ENCODE results near the gene MFRP.
A peak's percentile ranks its signal among the peaks of the same experiment; 100 is the strongest.
"Not testable (repeated sequence)": the region's sequence is repeated elsewhere in the genome, so short reads cannot be mapped to it uniquely, and the experiment has no call there.

MFRP gene

GRCh38 chr11:119346605-119347004, at the start of gene MFRP:
MFRP (minus strand) TSS chr11:119346705; CDS start chr11:119346513, 192 bp downstream.
- Mint-ChIP-seq H3K4me1 (ENCODE audit: low read depth) (peaks cover 2% of the 10 kb centered on the region), H3K4me3 (no peak within 1 kb of the TSS), H3K27me3 (peaks cover 40% of the 10 kb centered on the region), H3K36me3 (ENCODE audit: low read depth) (no peaks in the 10 kb centered on the region), H3K27ac (no peak within 1 kb of the TSS), H3K9me3 (no peaks in the 10 kb centered on the region)
- DNase-seq = no peak

GRCh38 chr11:119391275-119391674, 44.8 kb upstream of the MFRP start:
- Mint-ChIP-seq H3K27me3 (peaks cover 19% of the 10 kb centered on the region), H3K27ac (no peak overlapping the region), H3K36me3 (ENCODE audit: low read depth) (no peaks in the 10 kb centered on the region), H3K4me3 (no peak overlapping the region), H3K9me3 (no peaks in the 10 kb centered on the region), H3K4me1 (ENCODE audit: low read depth) (no peaks in the 10 kb centered on the region)
- DNase-seq = no peak

GRCh38 chr11:119389611-119390254, 43.2 kb upstream of the MFRP start:
- Mint-ChIP-seq H3K4me3 (no peak overlapping the region), H3K27ac (no peak overlapping the region), H3K36me3 (ENCODE audit: low read depth) (no peaks in the 10 kb centered on the region), H3K27me3 (peaks cover 14% of the 10 kb centered on the region), H3K9me3 (no peaks in the 10 kb centered on the region), H3K4me1 (ENCODE audit: low read depth) (no peaks in the 10 kb centered on the region)
- no peak for DNase-seq

- Mint-ChIP-seq H3K4me3 (no peak overlapping the region), H3K9me3 (no peaks in the 10 kb centered on the region), H3K27me3 (peaks cover 5% of the 10 kb centered on the region), H3K27ac (no peak overlapping the region), H3K4me1 (ENCODE audit: low read depth) (no peaks in the 10 kb centered on the region), H3K36me3 (ENCODE audit: low read depth) (no peaks in the 10 kb centered on the region)
- DNase-seq = no peak
Measured at GRCh38 chr11:119388103-119388502, 41.6 kb upstream of the MFRP start.

- Mint-ChIP-seq H3K9me3 (no peaks in the 10 kb centered on the region), H3K27ac (no peak overlapping the region), H3K27me3 (no peaks in the 10 kb centered on the region), H3K4me1 (ENCODE audit: low read depth) (peaks cover 8% of the 10 kb centered on the region), H3K4me3 (no peak overlapping the region), H3K36me3 (ENCODE audit: low read depth) (no peaks in the 10 kb centered on the region)
- DNase-seq = no peak
Measured at GRCh38 chr11:119384332-119384731, 37.8 kb upstream of the MFRP start.

GRCh38 chr11:119382513-119382912, 36.0 kb upstream of the MFRP start:
- not testable (repeated sequence) for H3K4me1 Mint-ChIP-seq (ENCODE audit: low read depth); H3K36me3 Mint-ChIP-seq (ENCODE audit: low read depth); H3K27ac Mint-ChIP-seq

GRCh38 chr11:119382101-119382500, 35.6 kb upstream of the MFRP start:
- DNase-seq = no peak
- no peaks in the 10 kb centered on the region for H3K9me3 Mint-ChIP-seq
- H3K4me3 Mint-ChIP-seq = no peak overlapping the region
- H3K27me3 Mint-ChIP-seq = no peaks in the 10 kb centered on the region
- no peaks in the 10 kb centered on the region for H3K36me3 Mint-ChIP-seq (ENCODE audit: low read depth)
- H3K27ac Mint-ChIP-seq = no peak overlapping the region
- peaks cover 10% of the 10 kb centered on the region for H3K4me1 Mint-ChIP-seq (ENCODE audit: low read depth)

More at GRCh38 chr11:119382513-119382912, 36.0 kb upstream of the MFRP start:
- H3K4me3 Mint-ChIP-seq, H3K27me3 Mint-ChIP-seq, H3K9me3 Mint-ChIP-seq, DNase-seq: not testable (repeated sequence)

- no peaks in the 10 kb centered on the region for H3K27me3 Mint-ChIP-seq
- H3K4me3 Mint-ChIP-seq = no peak within 1 kb of the TSS
- H3K4me1 Mint-ChIP-seq (ENCODE audit: low read depth) = peaks cover 10% of the 10 kb centered on the region
- H3K36me3 Mint-ChIP-seq (ENCODE audit: low read depth) = no peaks in the 10 kb centered on the region
- peak; percentile 99 for DNase-seq
- no peak within 1 kb of the TSS for H3K27ac Mint-ChIP-seq
- H3K9me3 Mint-ChIP-seq = no peaks in the 10 kb centered on the region
Measured at GRCh38 chr11:119381181-119381988, 34.9 kb upstream of the MFRP start, which contains the start of gene USP2. USP2 (minus strand) TSS chr11:119381690; CDS start chr11:119373480, 8,210 bp downstream.

GRCh38 chr11:119380827-119381180, 34.3 kb upstream of the MFRP start:
- Mint-ChIP-seq H3K9me3 (no peaks in the 10 kb centered on the region), H3K27ac (no peak overlapping the region), H3K4me3 (no peak overlapping the region), H3K36me3 (ENCODE audit: low read depth) (no peaks in the 10 kb centered on the region), H3K27me3 (no peaks in the 10 kb centered on the region), H3K4me1 (ENCODE audit: low read depth) (peaks cover 10% of the 10 kb centered on the region)
- no peak for DNase-seq

GRCh38 chr11:119380160-119380826, 33.8 kb upstream of the MFRP start:
- DNase-seq = no peak
- Mint-ChIP-seq H3K4me3 (no peak overlapping the region), H3K27me3 (no peaks in the 10 kb centered on the region), H3K4me1 (ENCODE audit: low read depth) (peaks cover 10% of the 10 kb centered on the region), H3K27ac (no peak overlapping the region), H3K9me3 (no peaks in the 10 kb centered on the region), H3K36me3 (ENCODE audit: low read depth) (no peaks in the 10 kb centered on the region)

- H3K27me3 Mint-ChIP-seq = no peaks in the 10 kb centered on the region
- peaks cover 13% of the 10 kb centered on the region for H3K4me1 Mint-ChIP-seq (ENCODE audit: low read depth)
- no peaks in the 10 kb centered on the region for H3K9me3 Mint-ChIP-seq
- no peak overlapping the region for H3K4me3 Mint-ChIP-seq
- no peaks in the 10 kb centered on the region for H3K36me3 Mint-ChIP-seq (ENCODE audit: low read depth)
- no peak overlapping the region for H3K27ac Mint-ChIP-seq
- no peak for DNase-seq
Measured at GRCh38 chr11:119378851-119379465, 32.5 kb upstream of the MFRP start.

- Mint-ChIP-seq H3K4me1 (ENCODE audit: low read depth) (peaks cover 20% of the 10 kb centered on the region), H3K36me3 (ENCODE audit: low read depth) (no peaks in the 10 kb centered on the region), H3K4me3 (no peak overlapping the region), H3K27ac (no peak overlapping the region), H3K9me3 (no peaks in the 10 kb centered on the region), H3K27me3 (no peaks in the 10 kb centered on the region)
- DNase-seq = no peak
Measured at GRCh38 chr11:119377961-119378667, 31.6 kb upstream of the MFRP start.

GRCh38 chr11:119377112-119377901, 30.8 kb upstream of the MFRP start:
- Mint-ChIP-seq H3K9me3 (no peaks in the 10 kb centered on the region), H3K4me3 (no peak overlapping the region), H3K27me3 (no peaks in the 10 kb centered on the region), H3K27ac (no peak overlapping the region), H3K36me3 (ENCODE audit: low read depth) (no peaks in the 10 kb centered on the region), H3K4me1 (ENCODE audit: low read depth) (peaks cover 20% of the 10 kb centered on the region)
- no peak for DNase-seq

Measured in activated T-cell treated with anti-CD3 and anti-CD28 coated beads, Interleukin-2, amount 50 U/mL, for 24 hours (primary cell).